HepG2 (cell line): Measurements from ENCODE around the gene KLHL17. TPM values are rescaled to one million over a fixed set of nuclear protein-coding genes. Genes with fewer than 3 reads are reported as not detected.
A peak's percentile ranks its signal among the peaks of the same experiment; 100 is the strongest.

Experiments used
- ATAC-seq: fragments of 200-7000 bp; cut with Tn5 transposase; 3 replicates; pipeline ENCODE4 v1.9.1; 2020; ENCODE audit warnings: mild to moderate bottlenecking, moderate library complexity
- BruUV-seq: library from RNA; stranded (reverse); fragments of 400-500 nt; replicated peaks from 2 replicates; lab custom pipeline; 2021; lab: Mats Ljungman, UMichigan
- CTCF ChIA-PET: fragments of 300-600 bp; formaldehyde crosslinking; extraction: SDS; loops from one replicate; lab custom pipeline; 2021; ENCODE audit warnings: low total read pairs, inconsistent platforms, low intra/inter-chr PET ratio; lab: Yijun Ruan, JAX
- POLR2A ChIA-PET: fragments of 350-600 bp; sonication (Branson Sonifier 250); formaldehyde crosslinking; loops from one replicate; lab custom pipeline; 2020; ENCODE audit warnings: antibody characterized with exemption, inconsistent platforms; lab: Yijun Ruan, JAX
- DNase-seq: peaks from one replicate; pipeline ENCODE4 v3.0.0-alpha.2; 2015; ENCODE audit warnings: low spot score
- FAIRE-seq: peaks from 3 replicates; lab custom pipeline; 2011; peaks lifted over from hg19 to GRCh38; lab: Jason Lieb, UNC
- H2AFZ ChIP-seq: one replicate; pipeline ENCODE4 v1.6.1; 2011; ENCODE audit warnings: low read length, inconsistent platforms
- H3K27ac ChIP-seq: fragments of 300-600 bp; 3 replicates; pipeline ENCODE4 v1.8.0; 2011; ENCODE audit warnings: mixed run types, mild to moderate bottlenecking, mixed read lengths, low read length, inconsistent platforms; ENCODE audit not compliant: insufficient read depth; ENCODE audit errors: extremely low read length
- H3K27me3 ChIP-seq, 2 experiments: fragments of 200-600 bp in 1 of 2; 2 replicates in 1 of 2; 3 replicates in 1 of 2; pipeline versions ENCODE4 v1.6.0 to v1.8.0; 2011; ENCODE audit warnings: low read length in 2 of 2, mild to moderate bottlenecking in 2 of 2, moderate library complexity in 2 of 2, inconsistent platforms in 1 of 2; ENCODE audit not compliant: insufficient read depth in 2 of 2, control insufficient read depth in 1 of 2
- H3K36me3 ChIP-seq, 2 experiments: fragments of 200-600 bp in 1 of 2; replicated peaks in 1 of 2; 2 replicates in 1 of 2; 3 replicates in 1 of 2; pipeline versions ENCODE4 v1.5.1 to v1.8.0; 2011; ENCODE audit warnings: low read length in 2 of 2, inconsistent platforms in 1 of 2; ENCODE audit not compliant: insufficient read depth in 2 of 2, control insufficient read depth in 1 of 2
- H3K4me1 ChIP-seq: 2 replicates; pipeline ENCODE4 v1.5.1; 2012; ENCODE audit warnings: low read length, inconsistent platforms; ENCODE audit not compliant: insufficient read depth
- H3K4me2 ChIP-seq: 2 replicates; pipeline ENCODE4 v1.6.0; 2011; ENCODE audit warnings: low read depth, low read length, inconsistent platforms
- H3K4me3 ChIP-seq, 3 experiments: fragments of 200-600 bp in 1 of 3; sonication (generic), shearing (Covaris generic) in 1 of 3; replicated peaks in 1 of 3; 2 replicates each; pipeline ENCODE4 v1.5.1; 2011 to 2016; ENCODE audit warnings: low read length in 3 of 3, inconsistent platforms in 2 of 3, low read depth in 2 of 3, mild to moderate bottlenecking in 2 of 3, control low read depth in 1 of 3, mixed read lengths in 1 of 3; ENCODE audit not compliant: insufficient read depth in 1 of 3
- H3K79me2 ChIP-seq: one replicate; pipeline ENCODE4 v1.6.1; 2011; ENCODE audit warnings: low read length, inconsistent platforms; ENCODE audit not compliant: insufficient read depth
- H3K9ac ChIP-seq: 2 replicates; pipeline ENCODE4 v1.6.0; 2011; ENCODE audit warnings: mild to moderate bottlenecking, low read depth, low read length, inconsistent platforms; ENCODE audit not compliant: insufficient read depth
- H3K9me3 ChIP-seq: 2 replicates; pipeline ENCODE4 v1.5.1; 2012; ENCODE audit warnings: mild to moderate bottlenecking, low read length
- H4K20me1 ChIP-seq: 2 replicates; pipeline ENCODE4 v1.6.0; 2011; ENCODE audit warnings: inconsistent platforms, mild to moderate bottlenecking, low read length, moderate library complexity; ENCODE audit not compliant: insufficient read depth
- FOXC1 ChIP-seq: sonication (generic); formaldehyde crosslinking; IDR thresholded peaks from 2 replicates; pipeline ENCODE4 v1.8.0; 2022; ENCODE audit warnings: mild to moderate bottlenecking, missing genetic modification reagents, borderline replicate concordance
- NONO ChIP-seq, 2 experiments: fragments of 450-650 bp in 1 of 2; sonication (generic) in 1 of 2; formaldehyde crosslinking in 1 of 2; IDR thresholded peaks in 1 of 2; conservative IDR thresholded peaks in 1 of 2; 2 replicates each; pipeline versions ENCODE4 v1.6.1 to v1.8.0; 2017 to 2022; ENCODE audit warnings: mild to moderate bottlenecking in 1 of 2, missing genetic modification reagents in 1 of 2, moderate library complexity in 1 of 2
- REST ChIP-seq, 2 experiments: IDR thresholded peaks; 2 replicates each; pipeline ENCODE4 v1.6.1; 2011 to 2012; ENCODE audit warnings: low read length in 2 of 2, borderline replicate concordance in 1 of 2, low read depth in 1 of 2, mild to moderate bottlenecking in 1 of 2, moderate library complexity in 1 of 2
- SYNCRIP ChIP-seq: fragments of 200-400 bp; formaldehyde crosslinking; IDR thresholded peaks from 2 replicates; pipeline ENCODE4 v1.6.1; 2018; ENCODE audit warnings: mild to moderate bottlenecking, low read depth, low read length; ENCODE audit not compliant: insufficient read depth
- USF2 ChIP-seq, 2 experiments: sonication (generic) in 1 of 2; formaldehyde crosslinking in 1 of 2; IDR thresholded peaks; 2 replicates each; pipeline versions ENCODE4 v1.5.1 to v1.6.1; 2011 to 2020; ENCODE audit warnings: borderline replicate concordance in 1 of 2, low read depth in 1 of 2, low read length in 1 of 2, mild to moderate bottlenecking in 1 of 2, missing genetic modification reagents in 1 of 2, moderate library complexity in 1 of 2
- ZNF124 ChIP-seq: sonication (generic); formaldehyde crosslinking; IDR thresholded peaks from 2 replicates; pipeline ENCODE4 v1.4.0; 2020; ENCODE audit warnings: missing genetic modification reagents
- ZNF17 ChIP-seq: sonication (generic); formaldehyde crosslinking; IDR thresholded peaks from 2 replicates; pipeline ENCODE4 v1.5.0; 2020; ENCODE audit warnings: mild to moderate bottlenecking, missing genetic modification reagents
- ZNF207 ChIP-seq: fragments of 450-650 bp; IDR thresholded peaks from 2 replicates; pipeline ENCODE4 v1.6.1; 2016; ENCODE audit warnings: antibody characterized with exemption, borderline replicate concordance
- ZNF572 ChIP-seq: sonication (generic); formaldehyde crosslinking; IDR thresholded peaks from 2 replicates; pipeline ENCODE4 v1.5.1; 2020; ENCODE audit warnings: mild to moderate bottlenecking, missing genetic modification reagents
- ZNF83 ChIP-seq: sonication (generic); formaldehyde crosslinking; IDR thresholded peaks from 2 replicates; pipeline ENCODE4 v1.4.0; 2020; ENCODE audit warnings: missing genetic modification reagents, mild to moderate bottlenecking, borderline replicate concordance
- WGBS: methylation state at CpG from one replicate; pipeline ENCODE4 v1.1.6; 2017; ENCODE audit warnings: low lambda C conversion rate; 5-methylcytosine and 5-hydroxymethylcytosine counted together
- in situ Hi-C: cut with HindIII; loops from 2 replicates; pipeline ENCODE4 v1.10.0; 2017; ENCODE audit warnings: low pct_unique_long_range_greater_than_20kb; ENCODE audit not compliant: extremely low pct_ligation_motif_present
- intact Hi-C: fragments of 100-400 bp; cut with micrococcal nuclease; formaldehyde crosslinking; loops from one replicate; pipeline ENCODE4 v1.10.0; 2022; ENCODE audit not compliant: unreplicated experiment
- polyA plus RNA-seq, 8 experiments: library from polyadenylated mRNA; depleted of rRNA in 3 of 8; stranded (reverse) in 7 of 8; unstranded in 1 of 8; fragments of >200 nt; fragmentation: Illumina TruSeq in 4 of 8; extraction: Trizol in 4 of 8; gene quantifications; 2 replicates each; pipeline versions ENCODE4 v1.2.1 to v1.2.3, GENCODE V29; 2011 to 2016; ENCODE audit warnings: low read depth in 4 of 8, missing spikeins in 1 of 8, mixed read lengths in 1 of 8; ENCODE audit not compliant: insufficient read depth in 1 of 8
- total RNA-seq, 5 experiments: library from RNA; depleted of rRNA; stranded (reverse); fragments of >200 nt; fragmentation: Illumina TruSeq; extraction: Trizol; gene quantifications; 2 replicates each; pipeline ENCODE4 v1.2.3, GENCODE V29; 2016; ENCODE audit warnings: low read depth in 1 of 5
- TF ChIP-seq, protein P1 (sequence below): sonication (generic); formaldehyde crosslinking; IDR thresholded peaks from 2 replicates; pipeline ENCODE4 v1.4.0; 2020; ENCODE audit warnings: missing genetic modification reagents

The KLHL17 gene
- total and polyA plus RNA-seq, 2 of the 13 experiments (the other 11 are each of a cell fraction or from before 2014, with no cell fraction given), result 9.3 to 24.7 TPM

- TF ChIP-seq, protein P1, sequence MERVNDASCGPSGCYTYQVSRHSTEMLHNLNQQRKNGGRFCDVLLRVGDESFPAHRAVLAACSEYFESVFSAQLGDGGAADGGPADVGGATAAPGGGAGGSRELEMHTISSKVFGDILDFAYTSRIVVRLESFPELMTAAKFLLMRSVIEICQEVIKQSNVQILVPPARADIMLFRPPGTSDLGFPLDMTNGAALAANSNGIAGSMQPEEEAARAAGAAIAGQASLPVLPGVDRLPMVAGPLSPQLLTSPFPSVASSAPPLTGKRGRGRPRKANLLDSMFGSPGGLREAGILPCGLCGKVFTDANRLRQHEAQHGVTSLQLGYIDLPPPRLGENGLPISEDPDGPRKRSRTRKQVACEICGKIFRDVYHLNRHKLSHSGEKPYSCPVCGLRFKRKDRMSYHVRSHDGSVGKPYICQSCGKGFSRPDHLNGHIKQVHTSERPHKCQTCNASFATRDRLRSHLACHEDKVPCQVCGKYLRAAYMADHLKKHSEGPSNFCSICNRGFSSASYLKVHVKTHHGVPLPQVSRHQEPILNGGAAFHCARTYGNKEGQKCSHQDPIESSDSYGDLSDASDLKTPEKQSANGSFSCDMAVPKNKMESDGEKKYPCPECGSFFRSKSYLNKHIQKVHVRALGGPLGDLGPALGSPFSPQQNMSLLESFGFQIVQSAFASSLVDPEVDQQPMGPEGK (CRISPR knock-in tag), result peak; percentile 32
- TF ChIP-seq, all 625 proteins: peak for 2
These were observed 38.3 kb downstream of the KLHL17 start (continued) for GRCh38 chr1:998745-998994.

- WGBS, result no CpG with 5 or more reads among the region's 86 CpGs
- CTCF ChIA-PET, result no interaction called here
- Histone ChIP-seq H3K79me2 (peaks cover 12% of the 10 kb centered on the region), H3K27me3 (no peaks in the 10 kb centered on the region), H3K4me2 (peak overlapping the region; percentile 92), H3K9ac (peak overlapping the region; percentile 84), H3K4me1 (peaks cover 57% of the 10 kb centered on the region), H2AFZ (no peak overlapping the region), H3K27ac (peak overlapping the region; percentile 97), H3K9me3 (no peaks in the 10 kb centered on the region), H3K4me3 (peak overlapping the region; percentile 63 to 78 (median 78)), H3K36me3 (no peaks in the 10 kb centered on the region), H4K20me1 (peaks cover 4% of the 10 kb centered on the region; the same call in 1 of the 2 replicates)
- FAIRE-seq, result no peak
- in situ Hi-C loops, result no loop called here
- POLR2A ChIA-PET, result interaction anchor here (1.0 to 3.2 kb wide), 5 partner anchors 7 to 20 kb away, joined by 3 to 13 read pairs (median 6); partner anchors contain the start of genes ISG15 and PERM1
- intact Hi-C loops, result no loop called here
- TSS peak; percentile 75 for BruUV-seq
- ATAC-seq, result peak; percentile 7
- no peak for DNase-seq
- TF ChIP-seq FOXC1 (CRISPR knock-in tag) (peak; percentile 44; the same call in 1 of the 2 replicates), SYNCRIP (no peak), REST (IDR thresholded peaks at IDR 0.05; ENCODE audit: borderline replicate concordance in 1 of 2, low read depth in 1 of 2, low read length in 2 of 2) (no peak), ZNF83 (CRISPR knock-in tag) (no peak), USF2 (IDR thresholded peaks at IDR 0.05; ENCODE audit: low read depth, low read length) (no peak), USF2 (CRISPR knock-in tag; IDR thresholded peaks at IDR 0.05; ENCODE audit: borderline replicate concordance) (no peak), NONO (IDR thresholded peaks at IDR 0.05) (no peak), NONO (CRISPR knock-in tag; conservative IDR thresholded peaks at IDR 0.05) (peak; percentile 43; the same call in 1 of the 2 replicates), ZNF17 (CRISPR knock-in tag) (no peak), ZNF207 (no peak), ZNF572 (CRISPR knock-in tag) (0 out of 2 replicates have a peak, but pooled peaks have one; percentile 34), ZNF124 (no peak)
These were observed 38.8 kb downstream of the KLHL17 start for GRCh38 chr1:998995-999724.
